DND-41 (cell line): ENCODE measurements around the gene DLAT.
A peak's percentile ranks its signal among the peaks of the same experiment; 100 is the strongest.
"Not testable (repeated sequence)": the region's sequence is repeated elsewhere in the genome, so short reads cannot be mapped to it uniquely, and the experiment has no call there.

ENCODE experiments used
- ATAC-seq: fragments of 200-7000 bp; cut with Tn5 transposase; 3 replicates; pipeline ENCODE4 v1.9.1; 2021; ENCODE audit warnings: low read depth; ENCODE audit not compliant: insufficient read depth
- DNase-seq: peaks from one replicate; pipeline ENCODE4 v3.0.0-alpha.2; 2020
- H2AFZ ChIP-seq: 2 replicates; pipeline ENCODE4 v1.6.0; 2012; ENCODE audit warnings: low read depth, low read length
- H3K27ac ChIP-seq: 2 replicates; pipeline ENCODE4 v1.5.1; 2012; ENCODE audit warnings: low read length, inconsistent platforms
- H3K27me3 ChIP-seq: fragments of 200-600 bp; sonication (generic); 2 replicates; pipeline ENCODE4 v1.6.0; 2012; ENCODE audit warnings: low read length, mild to moderate bottlenecking, inconsistent platforms; ENCODE audit not compliant: insufficient read depth, poor library complexity
- H3K36me3 ChIP-seq: 2 replicates; pipeline ENCODE4 v1.5.1; 2012; ENCODE audit warnings: low read length, inconsistent platforms; ENCODE audit not compliant: insufficient read depth
- H3K4me1 ChIP-seq: 2 replicates; pipeline ENCODE4 v1.5.1; 2012; ENCODE audit warnings: mild to moderate bottlenecking, low read length; ENCODE audit not compliant: insufficient read depth
- H3K4me2 ChIP-seq: 2 replicates; pipeline ENCODE4 v1.6.0; 2012; ENCODE audit warnings: mild to moderate bottlenecking, moderate library complexity, low read length, inconsistent platforms; ENCODE audit not compliant: insufficient read depth
- H3K4me3 ChIP-seq, 2 experiments: fragments of 200-600 bp in 1 of 2; shearing (Covaris generic) in 1 of 2; 2 replicates each; pipeline ENCODE4 v1.5.1; 2012 to 2016; ENCODE audit warnings: inconsistent platforms in 2 of 2, low read length in 2 of 2, mild to moderate bottlenecking in 2 of 2, low read depth in 1 of 2, moderate library complexity in 1 of 2
- H3K79me2 ChIP-seq: 2 replicates; pipeline ENCODE4 v1.6.0; 2012; ENCODE audit warnings: low read length, inconsistent platforms; ENCODE audit not compliant: insufficient read depth
- H3K9ac ChIP-seq: 2 replicates; pipeline ENCODE4 v1.6.0; 2012; ENCODE audit warnings: low read depth, mild to moderate bottlenecking, inconsistent platforms, low read length, moderate library complexity
- H3K9me3 ChIP-seq: 2 replicates; pipeline ENCODE4 v1.5.1; 2012; ENCODE audit warnings: low read length, moderate library complexity, mild to moderate bottlenecking, inconsistent platforms; ENCODE audit not compliant: insufficient read depth, severe bottlenecking
- H4K20me1 ChIP-seq: 2 replicates; pipeline ENCODE4 v1.6.0; 2012; ENCODE audit warnings: low read length; ENCODE audit not compliant: insufficient read depth
- CTCF ChIP-seq: IDR thresholded peaks from 2 replicates; pipeline ENCODE4 v1.5.1; 2012; ENCODE audit warnings: borderline replicate concordance, low read length, moderate library complexity, mild to moderate bottlenecking; ENCODE audit not compliant: poor library complexity, severe bottlenecking; ENCODE audit errors: extremely low read depth
- EZH2 ChIP-seq: IDR thresholded peaks from 3 replicates; pipeline ENCODE4 v1.6.1; 2012; ENCODE audit warnings: borderline replicate concordance, low read depth, mild to moderate bottlenecking, moderate library complexity, low read length, inconsistent platforms; ENCODE audit not compliant: severe bottlenecking

DLAT gene

DNA sequence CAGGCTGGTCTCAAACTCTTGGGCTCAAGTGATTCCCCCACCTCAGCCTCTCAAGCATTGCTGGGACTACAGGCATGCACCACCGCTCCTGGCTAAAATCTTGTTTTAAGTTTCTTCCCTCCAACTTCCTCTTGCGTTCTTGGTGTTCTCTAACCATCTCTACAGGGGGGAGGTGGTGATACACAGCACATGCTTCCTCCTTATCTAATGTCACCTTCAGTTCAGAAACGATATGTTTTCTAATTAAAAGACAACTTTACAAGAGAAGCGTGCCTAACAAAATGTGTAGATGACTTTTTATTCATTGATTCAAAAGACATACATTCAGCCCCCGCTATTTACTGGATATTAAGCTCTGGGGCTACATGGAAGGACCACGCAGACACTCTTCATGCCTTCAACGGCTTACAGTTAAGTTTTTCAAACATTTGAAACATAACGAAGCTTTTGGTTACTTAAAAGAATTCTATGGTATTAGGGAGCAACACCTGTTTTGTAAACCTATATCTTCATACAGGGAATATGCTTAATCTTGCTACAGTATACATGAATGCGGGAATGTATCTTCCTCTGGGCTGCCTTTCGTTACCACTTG, 933 bp upstream of the DLAT start:
- H3K9me3 ChIP-seq: no peaks in the 10 kb centered on the region
- peak; percentile 40 for DNase-seq
- peak overlapping the region; percentile 90 for H3K9ac ChIP-seq
- no peaks in the 10 kb centered on the region for H3K27me3 ChIP-seq
- H4K20me1 ChIP-seq: no peaks in the 10 kb centered on the region
- ATAC-seq: peak; percentile 56
- H2AFZ ChIP-seq: peak overlapping the region; percentile 85
- H3K4me1 ChIP-seq: peaks cover 22% of the 10 kb centered on the region
- peak overlapping the region; percentile 71 to 86 for H3K4me3 ChIP-seq
- peaks cover 13% of the 10 kb centered on the region for H3K36me3 ChIP-seq
- peaks cover 33% of the 10 kb centered on the region for H3K79me2 ChIP-seq
- TF ChIP-seq CTCF: no peak
- no peak for TF ChIP-seq EZH2
- H3K4me2 ChIP-seq: peak overlapping the region; percentile 73
- H3K27ac ChIP-seq: peak overlapping the region; percentile 87

DNA sequence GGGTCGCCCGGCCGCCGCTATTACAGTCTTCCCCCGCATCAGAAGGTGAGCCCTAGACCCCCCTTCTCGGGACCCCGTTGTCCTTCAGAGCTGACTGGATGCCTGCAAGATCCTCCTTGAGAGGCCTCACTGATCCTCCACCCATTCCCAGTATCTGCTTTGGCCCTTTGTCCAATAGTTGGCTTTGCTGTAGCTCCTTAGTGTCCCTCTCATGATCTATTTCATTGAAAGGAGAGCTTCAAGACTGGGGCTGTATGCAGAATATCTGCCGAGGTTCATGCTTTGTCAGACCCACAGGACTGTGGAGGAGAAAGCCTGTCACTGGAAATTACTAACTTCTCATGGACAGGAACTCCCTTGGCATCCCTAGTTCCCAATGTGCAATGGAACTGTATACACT, 499 bp downstream of the DLAT start:
- Histone ChIP-seq H3K27me3 (no peaks in the 10 kb centered on the region), H3K79me2 (peaks cover 33% of the 10 kb centered on the region), H3K4me1 (peaks cover 22% of the 10 kb centered on the region), H3K9ac (peak overlapping the region; percentile 90), H3K27ac (peak overlapping the region; percentile 87), H3K4me3 (peak overlapping the region; percentile 71 to 86), H3K4me2 (peak overlapping the region; percentile 73), H3K9me3 (no peaks in the 10 kb centered on the region), H2AFZ (peak overlapping the region; percentile 85), H4K20me1 (no peaks in the 10 kb centered on the region), H3K36me3 (peaks cover 28% of the 10 kb centered on the region)
- no peak for TF ChIP-seq EZH2
- no peak for TF ChIP-seq CTCF
- ATAC-seq (peak; percentile 8), DNase-seq (no peak)

DNA sequence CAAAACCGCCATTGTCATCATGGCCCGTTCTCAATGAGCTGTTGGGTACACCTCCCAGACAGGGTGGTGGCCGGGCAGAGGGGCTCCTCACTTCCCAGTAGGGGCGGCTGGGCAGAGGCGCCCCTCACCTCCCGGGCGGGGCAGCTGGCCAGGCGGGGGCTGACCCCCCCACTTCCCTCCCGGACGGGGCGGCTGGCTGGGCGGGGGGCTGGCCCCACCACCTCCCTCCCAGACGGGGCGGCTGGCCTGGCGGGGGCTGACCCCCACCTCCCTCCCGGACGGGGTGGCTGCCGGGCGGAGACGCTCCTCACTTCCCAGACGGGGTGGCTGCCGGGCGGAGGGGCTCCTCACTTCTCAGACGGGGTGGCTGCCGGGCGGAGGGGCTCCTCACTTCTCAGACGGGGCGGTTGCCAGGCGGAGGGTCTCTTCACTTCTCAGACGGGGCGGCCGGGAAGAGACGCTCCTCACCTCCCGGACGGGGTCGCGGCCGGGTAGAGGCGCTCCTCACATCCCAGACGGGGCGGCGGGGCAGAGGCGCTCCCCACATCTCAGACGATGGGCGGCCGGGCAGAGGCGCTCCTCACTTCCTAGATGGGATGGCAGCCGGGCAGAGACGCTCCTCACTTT, 1.7 kb downstream of the DLAT start:
- H4K20me1 ChIP-seq, H3K9ac ChIP-seq, DNase-seq, H3K27ac ChIP-seq, H3K4me2 ChIP-seq, H2AFZ ChIP-seq, ATAC-seq, H3K27me3 ChIP-seq, H3K9me3 ChIP-seq, H3K4me3 ChIP-seq: not testable (repeated sequence)
- Histone ChIP-seq H3K79me2 (peaks cover 34% of the 10 kb centered on the region), H3K4me1 (peaks cover 22% of the 10 kb centered on the region), H3K36me3 (peaks cover 40% of the 10 kb centered on the region)

- ATAC-seq (no peak), DNase-seq (no peak)
- Histone ChIP-seq H3K79me2 (peaks cover 25% of the 10 kb centered on the region), H3K4me1 (peaks cover 4% of the 10 kb centered on the region; the same call in 1 of the 2 replicates), H3K9ac (no peak overlapping the region), H3K4me2 (no peak overlapping the region), H4K20me1 (no peaks in the 10 kb centered on the region), H3K27ac (no peak overlapping the region), H3K9me3 (no peaks in the 10 kb centered on the region), H2AFZ (no peak overlapping the region), H3K27me3 (no peaks in the 10 kb centered on the region), H3K4me3 (no peak overlapping the region), H3K36me3 (peaks cover 53% of the 10 kb centered on the region)
- TF ChIP-seq EZH2 (no peak), CTCF (no peak)
Observed at GRCh38 chr11:112029460-112029859, 4.3 kb downstream of the DLAT start.
